CD14-positive monocyte (primary cell): ENCODE measurements around the gene PAWR. TPM values are rescaled to one million over a fixed set of nuclear protein-coding genes. Genes with fewer than 3 reads are reported as not detected.

Source experiments
- DNase-seq, 3 donors: peaks; one replicate each; pipeline ENCODE4 v3.0.0-alpha.2; 2011 to 2022
- H2AFZ ChIP-seq: 2 replicates; pipeline ENCODE4 v1.6.0; 2012; ENCODE audit warnings: mild to moderate bottlenecking, low read depth, low read length, inconsistent platforms; ENCODE audit not compliant: insufficient read depth, poor library complexity, severe bottlenecking
- H3K27ac ChIP-seq, 2 donors: 1 replicate in 1 of 2; 2 replicates in 1 of 2; pipeline ENCODE4 v1.5.1; 2012 to 2013; ENCODE audit warnings: low read length in 2 of 2, control low read depth in 1 of 2, inconsistent platforms in 1 of 2, low read depth in 1 of 2, mild to moderate bottlenecking in 1 of 2
- H3K27me3 ChIP-seq, 2 donors: one replicate each; pipeline versions ENCODE4 v1.6.0 to v1.6.1; 2011 to 2013; ENCODE audit warnings: low read length in 2 of 2; ENCODE audit not compliant: control insufficient read depth in 2 of 2, insufficient read depth in 2 of 2
- H3K36me3 ChIP-seq, 2 donors: replicated peaks in 1 of 2; 1 replicate in 1 of 2; 2 replicates in 1 of 2; pipeline versions ENCODE4 v1.5.1 to v1.6.1; 2012 to 2013; ENCODE audit warnings: low read length in 2 of 2, control low read depth in 1 of 2, inconsistent platforms in 1 of 2, mild to moderate bottlenecking in 1 of 2; ENCODE audit not compliant: insufficient read depth in 2 of 2, control insufficient read depth in 1 of 2
- H3K4me1 ChIP-seq, 2 donors: 1 replicate in 1 of 2; 2 replicates in 1 of 2; pipeline versions ENCODE4 v1.5.1 to v1.6.1; 2012 to 2013; ENCODE audit warnings: low read length in 2 of 2, control low read depth in 1 of 2, inconsistent platforms in 1 of 2, mild to moderate bottlenecking in 1 of 2, moderate library complexity in 1 of 2; ENCODE audit not compliant: insufficient read depth in 2 of 2, control insufficient read depth in 1 of 2
- H3K4me2 ChIP-seq: replicated peaks from 2 replicates; pipeline ENCODE3; 2012; ENCODE audit warnings: low read length, moderate library complexity, mild to moderate bottlenecking; ENCODE audit not compliant: poor library complexity, severe bottlenecking; ENCODE audit errors: extremely low read depth
- H3K4me3 ChIP-seq, 3 experiments: fragments of 200-600 bp in 1 of 3; sonication (generic) in 1 of 3; replicated peaks in 1 of 3; 1 replicate in 2 of 3; 2 replicates in 1 of 3; pipeline ENCODE4 v1.5.1; 2011 to 2013; ENCODE audit warnings: low read length in 3 of 3, mild to moderate bottlenecking in 3 of 3, control low read depth in 2 of 3, low read depth in 2 of 3, inconsistent platforms in 1 of 3, moderate library complexity in 1 of 3
- H3K79me2 ChIP-seq: 2 replicates; pipeline ENCODE4 v1.6.0; 2012; ENCODE audit warnings: mild to moderate bottlenecking, control low read depth, inconsistent platforms, low read length, moderate library complexity; ENCODE audit not compliant: insufficient read depth
- H3K9ac ChIP-seq: 2 replicates; pipeline ENCODE4 v1.6.0; 2017; ENCODE audit warnings: low read length, mild to moderate bottlenecking; ENCODE audit not compliant: insufficient read depth, poor library complexity, severe bottlenecking
- H3K9me3 ChIP-seq, 2 donors: replicated peaks in 1 of 2; 1 replicate in 1 of 2; 2 replicates in 1 of 2; pipeline versions ENCODE4 v1.5.1 to v1.6.1; 2012 to 2013; ENCODE audit warnings: low read length in 2 of 2, control low read depth in 1 of 2; ENCODE audit not compliant: control insufficient read depth in 1 of 2, insufficient read depth in 1 of 2
- H4K20me1 ChIP-seq: 2 replicates; pipeline ENCODE4 v1.6.0; 2012; ENCODE audit warnings: mild to moderate bottlenecking, low read length, control low read depth, moderate library complexity; ENCODE audit not compliant: insufficient read depth
- H3K27ac Mint-ChIP-seq, 7 donors: one replicate each; pipeline ENCODE4 v1.8.0; 2020; ENCODE audit warnings: mild to moderate bottlenecking in 7 of 7, mixed read lengths in 7 of 7, moderate library complexity in 6 of 7, inconsistent platforms in 2 of 7
- H3K27me3 Mint-ChIP-seq, 3 donors: one replicate each; pipeline ENCODE4 v1.8.0; 2021 to 2022; ENCODE audit warnings: low read depth in 3 of 3, mild to moderate bottlenecking in 3 of 3, mixed read lengths in 3 of 3, moderate library complexity in 3 of 3, inconsistent platforms in 1 of 3
- H3K36me3 Mint-ChIP-seq, 2 donors: one replicate each; pipeline ENCODE4 v1.8.0; 2020; ENCODE audit warnings: mixed read lengths in 2 of 2, inconsistent platforms in 1 of 2, mild to moderate bottlenecking in 1 of 2
- H3K4me1 Mint-ChIP-seq: one replicate; pipeline ENCODE4 v1.8.0; 2020; ENCODE audit warnings: mild to moderate bottlenecking, mixed read lengths
- H3K4me3 Mint-ChIP-seq, 2 donors: one replicate each; pipeline ENCODE4 v1.8.0; 2020; ENCODE audit warnings: mild to moderate bottlenecking in 2 of 2, mixed read lengths in 2 of 2, moderate library complexity in 1 of 2
- H3K9me3 Mint-ChIP-seq, 7 donors: one replicate each; pipeline ENCODE4 v1.8.0; 2020 to 2022; ENCODE audit warnings: mixed read lengths in 7 of 7, mild to moderate bottlenecking in 6 of 7, moderate library complexity in 6 of 7, inconsistent platforms in 2 of 7
- CTCF ChIP-seq: fragments of 200-600 bp; IDR thresholded peaks from one replicate; pipeline ENCODE4 v1.8.0; 2022; ENCODE audit warnings: antibody characterized with exemption, mild to moderate bottlenecking
- WGBS: methylation state at CpG from one replicate; pipeline ENCODE4 v1.1.5; 2013; ENCODE audit warnings: missing lambda C conversion rate; ENCODE audit not compliant: insufficient coverage; 5-methylcytosine and 5-hydroxymethylcytosine counted together
- intact Hi-C, 2 donors: fragments of 100-400 bp; cut with micrococcal nuclease; formaldehyde crosslinking; loops; one replicate each; pipeline versions ENCODE4 v1.15.0 to v1.15.1; 2023
- polyA plus RNA-seq, 3 donors: library from polyadenylated mRNA; depleted of rRNA in 1 of 3; unstranded in 2 of 3; stranded (reverse) in 1 of 3; fragments of 300-500 nt in 2 of 3; fragments of >200 nt in 1 of 3; fragmentation: Illumina TruSeq in 2 of 3; gene quantifications; 1 replicate in 2 of 3; 2 replicates in 1 of 3; pipeline ENCODE4 v1.2.3, GENCODE V29; 2012 to 2021

PAWR gene
- polyA plus RNA-seq, 3 donors: 0.03 TPM; not detected in 1

GRCh38 chr12:79637093-79637492 lies 53.7 kb downstream of the PAWR start:
- H3K27ac Mint-ChIP-seq: no peak overlapping the region
- no peaks in the 10 kb centered on the region for H3K79me2 ChIP-seq

GRCh38 chr12:79635676-79636075 lies 55.1 kb downstream of the PAWR start:
- Histone ChIP-seq H3K9ac (no peak overlapping the region), H3K4me1 (no peaks in the 10 kb centered on the region), H3K27me3 (no peaks in the 10 kb centered on the region), H4K20me1 (no peaks in the 10 kb centered on the region), H3K36me3 (no peaks in the 10 kb centered on the region), H3K27ac (no peak overlapping the region), H3K79me2 (no peaks in the 10 kb centered on the region), H3K9me3 (no peaks in the 10 kb centered on the region), H2AFZ (no peak overlapping the region), H3K4me3 (no peak overlapping the region), H3K4me2 (no peak overlapping the region)
- H3K27me3 Mint-ChIP-seq: no peaks in the 10 kb centered on the region
- no peak for TF ChIP-seq CTCF
- peaks cover 0 to 3% (median 0%) of the 10 kb centered on the region in 7 donors for H3K9me3 Mint-ChIP-seq
- H3K4me1 Mint-ChIP-seq: no peaks in the 10 kb centered on the region
- H3K4me3 Mint-ChIP-seq: no peak overlapping the region
- intact Hi-C loops: no loop called here
- DNase-seq: no peak
- no peaks in the 10 kb centered on the region for H3K36me3 Mint-ChIP-seq
- no peak overlapping the region for H3K27ac Mint-ChIP-seq

More at GRCh38 chr12:79637093-79637492, 53.7 kb downstream of the PAWR start:
- Histone ChIP-seq H3K9me3 (no peaks in the 10 kb centered on the region), H3K9ac (no peak overlapping the region), H3K4me1 (no peaks in the 10 kb centered on the region), H3K36me3 (no peaks in the 10 kb centered on the region), H3K4me2 (no peak overlapping the region), H4K20me1 (no peaks in the 10 kb centered on the region), H2AFZ (no peak overlapping the region), H3K4me3 (no peak overlapping the region), H3K27ac (no peak overlapping the region), H3K27me3 (no peaks in the 10 kb centered on the region)
- Mint-ChIP-seq H3K27me3 (no peaks in the 10 kb centered on the region), H3K4me1 (no peaks in the 10 kb centered on the region), H3K4me3 (no peak overlapping the region), H3K9me3 (peaks cover 0 to 3% (median 0%) of the 10 kb centered on the region in 7 donors), H3K36me3 (no peaks in the 10 kb centered on the region)
- intact Hi-C loops: no loop called here
- no peak for DNase-seq
- TF ChIP-seq CTCF: no peak
- WGBS: 86% methylated on average over 1 of the region's 2 CpGs
